ENCODE data around the gene DPH5.

GRCh38 chr1:101069158-101069557, 43.6 kb upstream of the DPH5 start:
- no peak for TF ChIP-seq POLR2AphosphoS5 (IDR thresholded peaks at IDR 0.05; ENCODE audit: low read depth, low read length)
- TF ChIP-seq POLR2A (IDR thresholded peaks at IDR 0.05; ENCODE audit: low read depth, low read length) = no peak
- no peak for TF ChIP-seq TAF1 (IDR thresholded peaks at IDR 0.05; ENCODE audit: borderline replicate concordance, low read depth, low read length)

Data from GM12892 (cell line).